A549 (cell line): ENCODE data around the gene WNT2. TPM values are rescaled to one million over a fixed set of nuclear protein-coding genes. Genes with fewer than 3 reads are reported as not detected.

Experiments used
- ATAC-seq, 2 experiments: fragments of 200-7000 bp in 1 of 2; fragments of >200 bp in 1 of 2; cut with Nextera tagmentation in 1 of 2; cut with Tn5 transposase in 1 of 2; 3 replicates each; pipeline versions ENCODE4 v1.8.0 to v1.9.1; 2018 to 2020; ENCODE audit warnings: mild to moderate bottlenecking in 1 of 2, moderate library complexity in 1 of 2
- CTCF ChIA-PET: fragments of 300-600 bp; sonication (Branson Sonifier 250); formaldehyde crosslinking; extraction: SDS; loops from one replicate; lab custom pipeline; 2021; ENCODE audit warnings: antibody characterized with exemption, inconsistent platforms; lab: Yijun Ruan, JAX
- POLR2A ChIA-PET: fragments of 350-600 bp; formaldehyde crosslinking; extraction: SDS; loops from one replicate; lab custom pipeline; 2021; ENCODE audit warnings: antibody characterized with exemption, inconsistent platforms; lab: Yijun Ruan, JAX
- DNase-seq, 2 experiments: peaks; one replicate each; pipeline versions ENCODE4 v3.0.0 to v3.0.0-alpha.2; 2011 to 2016; ENCODE audit warnings: low read depth in 1 of 2, low spot score in 1 of 2
- FAIRE-seq: peaks from 2 replicates; lab custom pipeline; 2011; peaks lifted over from hg19 to GRCh38; lab: Jason Lieb, UNC
- H3K27ac ChIP-seq, 2 experiments: fragments of >200 bp; sonication (Bioruptor Twin); formaldehyde crosslinking; 3 replicates each; pipeline ENCODE4 v1.5.1; 2016 to 2017
- H3K4me1 ChIP-seq: fragments of >200 bp; sonication (Bioruptor Twin); formaldehyde crosslinking; 3 replicates; pipeline ENCODE4 v1.6.1; 2016
- H3K4me2 ChIP-seq: fragments of >200 bp; sonication (Bioruptor Twin); formaldehyde crosslinking; 3 replicates; pipeline ENCODE4 v1.6.1; 2016
- H3K4me3 ChIP-seq: fragments of >200 bp; sonication (Bioruptor Twin); formaldehyde crosslinking; 3 replicates; pipeline ENCODE4 v1.5.1; 2016
- H3K9me3 ChIP-seq: fragments of >200 bp; sonication (Bioruptor Twin); formaldehyde crosslinking; 3 replicates; pipeline ENCODE4 v1.6.1; 2016
- CBX2 ChIP-seq: fragments of 200-600 bp; sonication (generic); IDR thresholded peaks from 2 replicates; pipeline ENCODE4 v1.6.1; 2016; ENCODE audit warnings: low read depth, mild to moderate bottlenecking, borderline replicate concordance
- CBX8 ChIP-seq: fragments of 200-600 bp; sonication (generic); IDR thresholded peaks from 2 replicates; pipeline ENCODE4 v1.6.1; 2016
- CEBPB ChIP-seq, 2 experiments: fragments of >200 bp in 1 of 2; sonication (Bioruptor Twin) in 1 of 2; formaldehyde crosslinking in 1 of 2; IDR thresholded peaks; 2 replicates each; pipeline ENCODE4 v1.6.1; 2012 to 2016
- CHD2 ChIP-seq: fragments of 150-350 bp; IDR thresholded peaks from 2 replicates; pipeline ENCODE4 v1.6.1; 2014; ENCODE audit warnings: low read length; ENCODE audit not compliant: partially characterized antibody
- CHD4 ChIP-seq: fragments of 200-600 bp; sonication (generic); IDR thresholded peaks from 2 replicates; pipeline ENCODE4 v1.6.1; 2016; ENCODE audit warnings: antibody characterized with exemption, mild to moderate bottlenecking, borderline replicate concordance
- E2F6 ChIP-seq: IDR thresholded peaks from 2 replicates; pipeline ENCODE4 v1.6.1; 2012; ENCODE audit warnings: low read depth, borderline replicate concordance
- EHF ChIP-seq: fragments of 250-450 bp; sonication (Bioruptor Pico); IDR thresholded peaks from 2 replicates; pipeline ENCODE4 v1.5.0; 2020; ENCODE audit warnings: mild to moderate bottlenecking
- ELK1 ChIP-seq: fragments of 150-350 bp; IDR thresholded peaks from 2 replicates; pipeline ENCODE4 v1.6.1; 2014; ENCODE audit warnings: low read depth, mild to moderate bottlenecking, low read length
- ESRRA ChIP-seq: fragments of 150-350 bp; IDR thresholded peaks from 2 replicates; pipeline ENCODE4 v1.6.1; 2014; ENCODE audit warnings: mild to moderate bottlenecking, low read length, borderline replicate concordance
- FOSL2 ChIP-seq, 2 experiments: fragments of 450-650 bp in 1 of 2; fragments of >200 bp in 1 of 2; sonication (Bioruptor Twin) in 1 of 2; formaldehyde crosslinking; IDR thresholded peaks; 2 replicates each; pipeline versions ENCODE4 v1.5.0 to v1.6.1; 2016 to 2020; ENCODE audit warnings: mild to moderate bottlenecking in 1 of 2, moderate library complexity in 1 of 2
- HDAC2 ChIP-seq: fragments of 200-600 bp; sonication (generic); IDR thresholded peaks from 2 replicates; pipeline ENCODE4 v1.6.1; 2016
- HOXA7 ChIP-seq: fragments of 250-450 bp; sonication (Bioruptor Pico); IDR thresholded peaks from 2 replicates; pipeline ENCODE4 v1.5.0; 2020; ENCODE audit warnings: mild to moderate bottlenecking, moderate library complexity
- HOXB5 ChIP-seq: fragments of 250-450 bp; sonication (Bioruptor Pico); IDR thresholded peaks from 2 replicates; pipeline ENCODE4 v1.5.0; 2020; ENCODE audit warnings: mild to moderate bottlenecking, moderate library complexity
- KDM1A ChIP-seq: fragments of 200-600 bp; sonication (generic); IDR thresholded peaks from 2 replicates; pipeline ENCODE4 v1.6.1; 2016; ENCODE audit warnings: low read depth, mild to moderate bottlenecking
- MAX ChIP-seq: IDR thresholded peaks from 2 replicates; pipeline ENCODE4 v1.6.1; 2012
- MYC ChIP-seq: IDR thresholded peaks from 2 replicates; pipeline ENCODE4 v1.6.1; 2012; ENCODE audit warnings: mild to moderate bottlenecking, inconsistent platforms, low read length, improper control_type of control experiment, borderline replicate concordance
- NFE2L2 ChIP-seq: fragments of 150-350 bp; conservative IDR thresholded peaks from 2 replicates; pipeline ENCODE4 v1.6.1; 2014; ENCODE audit warnings: low read length
- NR3C1 ChIP-seq: fragments of >200 bp; sonication (Bioruptor Twin); formaldehyde crosslinking; IDR thresholded peaks from 3 replicates; pipeline ENCODE4 v1.6.1; 2017
- RAD21 ChIP-seq, 2 experiments: fragments of >200 bp in 1 of 2; sonication (Bioruptor Twin) in 1 of 2; formaldehyde crosslinking in 1 of 2; IDR thresholded peaks in 1 of 2; conservative IDR thresholded peaks in 1 of 2; 2 replicates in 1 of 2; 3 replicates in 1 of 2; pipeline ENCODE4 v1.6.1; 2012 to 2018; ENCODE audit warnings: inconsistent platforms in 1 of 2
- RCOR1 ChIP-seq: fragments of 150-350 bp; IDR thresholded peaks from 2 replicates; pipeline ENCODE4 v1.6.1; 2014; ENCODE audit warnings: antibody characterized with exemption, low read length, low read depth
- RFX5 ChIP-seq: fragments of 450-650 bp; IDR thresholded peaks from 2 replicates; pipeline ENCODE4 v1.7.1; 2014; ENCODE audit warnings: antibody characterized with exemption, mild to moderate bottlenecking, moderate library complexity
- ZC3H11A ChIP-seq: fragments of 450-650 bp; IDR thresholded peaks from 2 replicates; pipeline ENCODE4 v1.6.1; 2014; ENCODE audit warnings: antibody characterized with exemption, mild to moderate bottlenecking
- WGBS: methylation state at CpG from one replicate; pipeline ENCODE4 v1.1.6; 2017; ENCODE audit errors: missing lambda C conversion rate; 5-methylcytosine and 5-hydroxymethylcytosine counted together
- polyA plus RNA-seq, 4 experiments: library from polyadenylated mRNA; depleted of rRNA in 3 of 4; stranded (reverse); fragments of >200 nt; fragmentation: RNase III in 1 of 4; extraction: RNeasy Plus Mini Kit Qiagen cat#74134 plus additional on column Dnase treatment in 1 of 4; gene quantifications; 2 replicates in 3 of 4; 3 replicates in 1 of 4; pipeline ENCODE4 v1.2.3, GENCODE V29; 2011 to 2017
- TF ChIP-seq, protein P1 (sequence below): fragments of 250-450 bp; sonication (Bioruptor Pico); IDR thresholded peaks from 2 replicates; pipeline ENCODE4 v1.5.0; 2020; ENCODE audit warnings: low read depth, mild to moderate bottlenecking, moderate library complexity
- TF ChIP-seq, protein P2 (sequence below): fragments of 250-450 bp; sonication (Bioruptor Pico); IDR thresholded peaks from 2 replicates; pipeline ENCODE4 v1.5.0; 2021; ENCODE audit warnings: mild to moderate bottlenecking, moderate library complexity, borderline replicate concordance

WNT2 gene
- polyA plus RNA-seq, 2 of the 4 experiments (the other 2 are of a cell fraction): not detected

GRCh38 chr7:117324960-117325359, 2.1 kb upstream of the WNT2 start:
- DNase-seq (no peak), ATAC-seq (no peak), FAIRE-seq (no peak)
- ChIA-PET POLR2A (no interaction called here), CTCF (no interaction called here)
- H3K27ac ChIP-seq: no peak overlapping the region
- peaks cover 10% of the 10 kb centered on the region; the same call in 1 of the 3 replicates for H3K4me1 ChIP-seq
- 56% methylated on average over 4 of the region's 4 CpGs for WGBS
- TF ChIP-seq NFE2L2 (no peak), ESRRA (no peak), RFX5 (no peak), ELK1 (no peak), KDM1A (no peak), CEBPB (IDR thresholded peaks at IDR 0.05) (no peak), FOSL2 (IDR thresholded peaks at IDR 0.05) (no peak), FOSL2 (CRISPR knock-in tag; IDR thresholded peaks at IDR 0.05) (no peak), ZC3H11A (no peak), MAX (no peak), HOXB5 (CRISPR knock-in tag) (no peak), CBX2 (no peak)
- TF ChIP-seq, protein P1, sequence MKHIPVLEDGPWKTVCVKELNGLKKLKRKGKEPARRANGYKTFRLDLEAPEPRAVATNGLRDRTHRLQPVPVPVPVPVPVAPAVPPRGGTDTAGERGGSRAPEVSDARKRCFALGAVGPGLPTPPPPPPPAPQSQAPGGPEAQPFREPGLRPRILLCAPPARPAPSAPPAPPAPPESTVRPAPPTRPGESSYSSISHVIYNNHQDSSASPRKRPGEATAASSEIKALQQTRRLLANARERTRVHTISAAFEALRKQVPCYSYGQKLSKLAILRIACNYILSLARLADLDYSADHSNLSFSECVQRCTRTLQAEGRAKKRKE: no peak
- no peak overlapping the region for H3K4me2 ChIP-seq
- peaks cover 10% of the 10 kb centered on the region; the same call in 1 of the 3 replicates for H3K9me3 ChIP-seq
- no peak overlapping the region for H3K4me3 ChIP-seq

GRCh38 chr7:117323851-117324711, 1.2 kb upstream of the WNT2 start:
- Histone ChIP-seq H3K27ac (no peak overlapping the region), H3K4me3 (peak overlapping the region; percentile 47), H3K4me2 (peak overlapping the region; percentile 99), H3K4me1 (peaks cover 10% of the 10 kb centered on the region; the same call in 1 of the 3 replicates)
- POLR2A ChIA-PET: no interaction called here
- ATAC-seq: peak; percentile 5 to 65; a peak in 4 of 6 replicates
- WGBS: 22% methylated on average over 50 of the region's 67 CpGs
- no peak for TF ChIP-seq NR3C1
- TF ChIP-seq CBX8: no peak
- TF ChIP-seq CEBPB (IDR thresholded peaks at IDR 0.05): no peak
- TF ChIP-seq RFX5: no peak
- no peak for TF ChIP-seq HDAC2
- no peak for TF ChIP-seq RAD21 (conservative IDR thresholded peaks at IDR 0.05 in 1 of 2, IDR thresholded peaks at IDR 0.05 in 1 of 2)
- TF ChIP-seq CHD4: no peak
- TF ChIP-seq, protein P1: no peak
- no peak for TF ChIP-seq CHD2
- no peak for TF ChIP-seq MYC
- TF ChIP-seq MAX: no peak
- TF ChIP-seq HOXA7: no peak
- TF ChIP-seq E2F6: no peak
- TF ChIP-seq, protein P2, sequence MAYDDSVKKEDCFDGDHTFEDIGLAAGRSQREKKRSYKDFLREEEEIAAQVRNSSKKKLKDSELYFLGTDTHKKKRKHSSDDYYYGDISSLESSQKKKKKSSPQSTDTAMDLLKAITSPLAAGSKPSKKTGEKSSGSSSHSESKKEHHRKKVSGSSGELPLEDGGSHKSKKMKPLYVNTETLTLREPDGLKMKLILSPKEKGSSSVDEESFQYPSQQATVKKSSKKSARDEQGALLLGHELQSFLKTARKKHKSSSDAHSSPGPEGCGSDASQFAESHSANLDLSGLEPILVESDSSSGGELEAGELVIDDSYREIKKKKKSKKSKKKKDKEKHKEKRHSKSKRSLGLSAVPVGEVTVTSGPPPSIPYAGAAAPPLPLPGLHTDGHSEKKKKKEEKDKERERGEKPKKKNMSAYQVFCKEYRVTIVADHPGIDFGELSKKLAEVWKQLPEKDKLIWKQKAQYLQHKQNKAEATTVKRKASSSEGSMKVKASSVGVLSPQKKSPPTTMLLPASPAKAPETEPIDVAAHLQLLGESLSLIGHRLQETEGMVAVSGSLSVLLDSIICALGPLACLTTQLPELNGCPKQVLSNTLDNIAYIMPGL: no peak
- no peak for TF ChIP-seq RCOR1
- no peak for TF ChIP-seq EHF (CRISPR knock-in tag)
- TF ChIP-seq, all 56 proteins: peak for 0
- peaks cover 10% of the 10 kb centered on the region; the same call in 1 of the 3 replicates for H3K9me3 ChIP-seq
- no peak for FAIRE-seq
- DNase-seq: peak in 1 of 2 experiments; percentile 31
- CTCF ChIA-PET: no interaction called here
